DOHH2 (cell line): ENCODE data around the gene TOB1.

Experiments
- CTCF ChIP-seq: fragments of 200-600 bp; sonication (generic); IDR thresholded peaks from one replicate; pipeline ENCODE4 v1.5.1; 2014; ENCODE audit warnings: antibody characterized with exemption, mild to moderate bottlenecking, low read depth, low read length; ENCODE audit not compliant: poor library complexity, severe bottlenecking
- EZH2phosphoT487 ChIP-seq: fragments of 200-600 bp; sonication (generic); IDR thresholded peaks from 2 replicates; pipeline ENCODE4 v1.6.1; 2017; ENCODE audit warnings: borderline replicate concordance, mild to moderate bottlenecking, antibody characterized with exemption, low read length, moderate library complexity, mixed read lengths

- TF ChIP-seq CTCF (no peak), EZH2phosphoT487 (no peak)
These were observed 17.8 kb upstream of the TOB1 start for GRCh38 chr17:50883850-50884438.
